Left renal cortex interstitium (tissue), 4 donors: ENCODE results near the gene FNDC7. TPM values are rescaled to one million over a fixed set of nuclear protein-coding genes. Genes with fewer than 3 reads are reported as not detected.

Experiments
- polyA plus RNA-seq, 4 donors: library from polyadenylated mRNA; unstranded; fragments of 120-200 nt; gene quantifications; one replicate each; pipeline ENCODE4 v1.2.1, GENCODE V29; 2013; ENCODE audit not compliant: insufficient read length in 4 of 4

FNDC7 gene
- polyA plus RNA-seq, 4 donors = not detected

Other genes starting within 250 kb of the FNDC7 start
- gene EEIG2, start 152.8 kb upstream of the FNDC7 start, polyA plus RNA-seq = 10 to 100 TPM; 15.6 to 21.2 (median 19.2) TPM
- 10 to 100 TPM; 11.8 to 13.2 (median 12.3) TPM for gene HENMT1, start 51.8 kb upstream of the FNDC7 start, polyA plus RNA-seq
- gene PRPF38B, start 20.6 kb upstream of the FNDC7 start, polyA plus RNA-seq = 10 to 100 TPM; 57.3 to 99.4 (median 80.4) TPM
- 10 to 100 TPM; 61.9 to 88.9 (median 67.3) TPM for gene STXBP3, start 33.8 kb downstream of the FNDC7 start, polyA plus RNA-seq
- not detected for gene AKNAD1, start 144.2 kb downstream of the FNDC7 start, polyA plus RNA-seq
- gene GPSM2, start 164.1 kb downstream of the FNDC7 start, polyA plus RNA-seq = 10 to 100 TPM; 17.1 to 20.2 (median 18.5) TPM